A673 (cell line): ENCODE data around the gene HERC2. TPM values are rescaled to one million over a fixed set of nuclear protein-coding genes. Genes with fewer than 3 reads are reported as not detected.

ENCODE experiments used
- BruUV-seq: library from RNA; stranded (reverse); fragments of 400-500 nt; replicated peaks from 2 replicates; lab custom pipeline; 2021; lab: Mats Ljungman, UMichigan
- CTCF ChIA-PET: fragments of 300-600 bp; sonication (Branson Sonifier 250); formaldehyde crosslinking; loops from one replicate; lab custom pipeline; 2022; ENCODE audit warnings: antibody characterized with exemption; lab: Charles Lee
- POLR2A ChIA-PET: fragments of 300-600 bp; sonication (Branson Sonifier 250); formaldehyde crosslinking; loops from one replicate; lab custom pipeline; 2022; ENCODE audit warnings: antibody characterized with exemption; ENCODE audit not compliant: low non-redundant PET; lab: Charles Lee
- DNase-seq: peaks from one replicate; pipeline ENCODE4 v3.0.0-alpha.2; 2015; ENCODE audit warnings: low spot score
- H3K27ac ChIP-seq: fragments of 200-600 bp; sonication (generic); 2 replicates; pipeline ENCODE4 v1.5.1; 2016; ENCODE audit warnings: mixed run types, low read depth, mild to moderate bottlenecking, mixed read lengths, antibody characterized with exemption, low read length; ENCODE audit not compliant: poor library complexity, severe bottlenecking
- H3K27me3 ChIP-seq: fragments of 200-600 bp; sonication (generic); replicated peaks from 2 replicates; pipeline ENCODE4 v1.6.1; 2017; ENCODE audit warnings: mixed run types, low read depth, mild to moderate bottlenecking, mixed read lengths, antibody characterized with exemption, low read length; ENCODE audit not compliant: insufficient read depth, poor library complexity
- H3K36me3 ChIP-seq: fragments of 200-600 bp; sonication (generic); 2 replicates; pipeline ENCODE4 v1.6.1; 2016; ENCODE audit warnings: mixed run types, mild to moderate bottlenecking, mixed read lengths, antibody characterized with exemption, low read length; ENCODE audit not compliant: insufficient read depth, poor library complexity, severe bottlenecking
- H3K4me1 ChIP-seq: fragments of 200-600 bp; sonication (generic); 2 replicates; pipeline ENCODE4 v1.6.1; 2017; ENCODE audit warnings: mixed run types, mild to moderate bottlenecking, mixed read lengths, antibody characterized with exemption, low read length; ENCODE audit not compliant: insufficient read depth, poor library complexity, severe bottlenecking
- H3K4me3 ChIP-seq: fragments of 200-600 bp; sonication (generic); 2 replicates; pipeline ENCODE4 v1.5.1; 2016; ENCODE audit warnings: low read depth, mixed run types, mild to moderate bottlenecking, mixed read lengths, low read length; ENCODE audit not compliant: poor library complexity, severe bottlenecking
- H3K9me3 ChIP-seq: fragments of 200-600 bp; sonication (generic); 2 replicates; pipeline ENCODE4 v1.6.1; 2016; ENCODE audit warnings: mixed run types, low read depth, mild to moderate bottlenecking, mixed read lengths, antibody characterized with exemption, low read length; ENCODE audit not compliant: poor library complexity, severe bottlenecking
- EZH2 ChIP-seq: fragments of 200-600 bp; sonication (generic); IDR thresholded peaks from 2 replicates; pipeline ENCODE4 v1.6.1; 2017; ENCODE audit warnings: borderline replicate concordance, low read depth, mild to moderate bottlenecking, mixed read lengths, antibody characterized with exemption, low read length; ENCODE audit not compliant: poor library complexity, severe bottlenecking
- intact Hi-C: fragments of 100-400 bp; cut with micrococcal nuclease; formaldehyde crosslinking; loops from one replicate; pipeline ENCODE4 v1.10.0; 2022; ENCODE audit not compliant: unreplicated experiment
- total RNA-seq: library from RNA; stranded (reverse); gene quantifications from 2 replicates; pipeline ENCODE4 v1.2.3, GENCODE V29; 2021
- TF ChIP-seq, protein P1 (sequence below): fragments of 300-800, 200-600 bp; sonication (generic); conservative IDR thresholded peaks from 2 replicates; pipeline ENCODE4 v1.5.1; 2017; ENCODE audit warnings: low read depth, mild to moderate bottlenecking, antibody characterized with exemption, low read length, moderate library complexity, mixed read lengths

The HERC2 gene
- total RNA-seq, 1 experiment from 2014 or later, result 86.1 TPM

DNA sequence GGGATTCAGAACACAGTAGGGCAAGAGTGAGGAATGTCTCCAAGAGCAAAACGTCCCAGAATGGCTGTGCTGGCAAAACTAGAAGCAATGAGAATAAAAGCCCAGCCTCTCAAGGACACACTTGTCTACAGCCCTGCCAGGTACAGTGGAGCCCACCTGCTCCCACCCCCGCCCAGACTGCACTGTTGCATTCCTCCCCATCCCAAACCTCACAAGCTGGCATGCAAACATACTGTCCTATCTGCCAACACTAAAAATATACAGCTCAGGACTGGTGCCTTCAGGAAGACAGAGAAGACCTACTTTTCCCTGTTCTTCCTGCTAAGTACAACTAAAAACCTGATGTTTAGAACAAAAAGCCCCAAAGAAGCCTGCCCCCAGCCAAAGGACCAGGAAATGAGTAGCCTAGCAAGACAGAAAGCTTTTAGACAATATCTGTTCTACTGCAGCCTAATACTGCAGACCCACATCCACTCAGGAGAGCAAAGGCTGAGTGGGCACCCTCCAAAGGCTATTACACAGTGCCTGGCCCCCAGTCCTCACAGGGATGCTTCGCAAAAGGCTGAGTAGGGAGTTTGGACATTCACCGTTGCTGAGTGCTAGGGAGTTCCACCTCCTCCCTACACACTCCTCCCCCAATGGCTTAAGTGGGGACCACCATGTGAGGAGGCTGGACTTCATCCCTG, 236.3 kb downstream of the HERC2 start:
- DNase-seq, result no peak
- Histone ChIP-seq H3K4me3 (no peak overlapping the region), H3K4me1 (no peaks in the 10 kb centered on the region), H3K9me3 (no peaks in the 10 kb centered on the region), H3K27me3 (no peaks in the 10 kb centered on the region), H3K27ac (no peak overlapping the region), H3K36me3 (no peaks in the 10 kb centered on the region)
- BruUV-seq, result no TSS peak
- intact Hi-C loops, result no loop called here
- POLR2A ChIA-PET, result no interaction called here
- CTCF ChIA-PET, result interaction anchor here (0.7 kb wide), 1 partner anchor 13 kb away, joined by 3 read pairs; the partner anchor contains the start of gene OCA2
- TF ChIP-seq EZH2, result no peak
- TF ChIP-seq, protein P1, sequence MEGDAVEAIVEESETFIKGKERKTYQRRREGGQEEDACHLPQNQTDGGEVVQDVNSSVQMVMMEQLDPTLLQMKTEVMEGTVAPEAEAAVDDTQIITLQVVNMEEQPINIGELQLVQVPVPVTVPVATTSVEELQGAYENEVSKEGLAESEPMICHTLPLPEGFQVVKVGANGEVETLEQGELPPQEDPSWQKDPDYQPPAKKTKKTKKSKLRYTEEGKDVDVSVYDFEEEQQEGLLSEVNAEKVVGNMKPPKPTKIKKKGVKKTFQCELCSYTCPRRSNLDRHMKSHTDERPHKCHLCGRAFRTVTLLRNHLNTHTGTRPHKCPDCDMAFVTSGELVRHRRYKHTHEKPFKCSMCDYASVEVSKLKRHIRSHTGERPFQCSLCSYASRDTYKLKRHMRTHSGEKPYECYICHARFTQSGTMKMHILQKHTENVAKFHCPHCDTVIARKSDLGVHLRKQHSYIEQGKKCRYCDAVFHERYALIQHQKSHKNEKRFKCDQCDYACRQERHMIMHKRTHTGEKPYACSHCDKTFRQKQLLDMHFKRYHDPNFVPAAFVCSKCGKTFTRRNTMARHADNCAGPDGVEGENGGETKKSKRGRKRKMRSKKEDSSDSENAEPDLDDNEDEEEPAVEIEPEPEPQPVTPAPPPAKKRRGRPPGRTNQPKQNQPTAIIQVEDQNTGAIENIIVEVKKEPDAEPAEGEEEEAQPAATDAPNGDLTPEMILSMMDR, result no peak

DNA sequence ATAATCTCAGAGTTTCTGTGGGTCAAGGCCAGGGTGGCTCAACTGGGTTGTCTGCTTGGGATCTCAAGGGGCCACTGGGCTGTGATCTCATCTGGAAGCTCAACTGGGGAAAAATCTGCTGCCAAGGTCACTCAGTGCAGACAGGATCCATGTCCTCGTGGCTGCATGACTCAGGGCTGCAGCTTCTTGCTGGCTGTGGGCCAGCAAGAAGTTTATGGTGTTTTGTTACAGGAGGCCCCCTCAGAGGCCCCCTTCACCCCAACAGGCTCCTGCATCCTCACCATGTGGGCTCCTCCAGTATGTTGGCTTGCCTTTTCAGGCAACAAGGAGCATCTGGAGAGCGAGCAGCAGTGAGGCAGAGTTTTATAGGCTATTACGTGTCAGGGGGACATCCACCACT, 237.4 kb downstream of the HERC2 start:
- intact Hi-C loops, result no loop called here
- TF ChIP-seq EZH2, result no peak
- TF ChIP-seq, protein P1, result no peak
- CTCF ChIA-PET, result no interaction called here
- no peak overlapping the region for H3K27ac ChIP-seq
- H3K4me1 ChIP-seq, result no peaks in the 10 kb centered on the region
- H3K4me3 ChIP-seq, result no peak overlapping the region
- POLR2A ChIA-PET, result no interaction called here
- no peak for DNase-seq
- BruUV-seq, result no TSS peak
- no peaks in the 10 kb centered on the region for H3K27me3 ChIP-seq
- no peaks in the 10 kb centered on the region for H3K36me3 ChIP-seq
- no peaks in the 10 kb centered on the region for H3K9me3 ChIP-seq

DNA sequence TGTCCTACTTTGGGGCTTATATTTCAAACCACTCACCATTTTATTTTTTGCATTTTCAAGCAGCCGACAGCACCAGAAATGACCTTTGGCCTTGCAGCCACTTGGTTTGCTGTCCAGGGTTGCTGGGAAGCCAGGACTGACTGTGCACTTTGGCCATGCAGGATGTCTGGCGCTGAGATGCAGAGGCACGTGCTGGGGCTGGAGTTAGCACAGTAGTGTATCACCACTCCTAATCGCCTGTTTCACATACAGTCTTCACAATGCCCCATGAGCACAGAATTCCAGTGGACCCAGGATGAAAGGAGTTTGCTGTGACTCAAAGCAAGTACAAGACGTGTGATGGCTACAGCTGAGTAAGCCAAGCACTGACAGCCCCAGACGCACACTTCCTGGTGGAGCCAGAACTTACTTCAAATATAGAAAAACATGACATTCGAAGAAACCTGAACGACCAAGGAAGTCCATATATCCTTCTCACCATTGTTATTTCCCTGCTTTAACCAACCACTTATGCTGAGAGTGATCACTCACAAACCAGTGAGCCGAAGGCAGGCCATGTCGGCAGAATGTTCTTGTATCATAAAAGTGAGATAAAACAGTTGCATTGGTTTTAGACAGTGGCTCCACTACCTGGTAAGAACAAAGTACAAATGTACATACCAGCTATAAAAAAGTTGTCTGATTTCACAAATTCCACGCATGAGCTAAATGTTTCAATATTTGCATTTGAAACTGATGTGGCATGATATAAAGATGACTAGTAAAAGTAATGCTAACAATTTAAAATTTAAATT, 238.9 kb downstream of the HERC2 start:
- H3K36me3 ChIP-seq, result no peaks in the 10 kb centered on the region
- H3K4me1 ChIP-seq, result no peaks in the 10 kb centered on the region
- no peak for DNase-seq
- no peaks in the 10 kb centered on the region for H3K9me3 ChIP-seq
- no TSS peak for BruUV-seq
- no peaks in the 10 kb centered on the region for H3K27me3 ChIP-seq
- TF ChIP-seq, protein P1, result no peak
- TF ChIP-seq EZH2, result no peak
- ChIA-PET CTCF (no interaction called here), POLR2A (no interaction called here)
- no peak overlapping the region for H3K4me3 ChIP-seq
- intact Hi-C loops, result no loop called here
- H3K27ac ChIP-seq, result no peak overlapping the region
